GM18511 (cell line): ENCODE measurements around the gene B4GALNT4.
"Not testable (repeated sequence)": the region's sequence is repeated elsewhere in the genome, so short reads cannot be mapped to it uniquely, and the experiment has no call there.

Source experiments
- ATAC-seq: cut with Tn5 transposase; IDR thresholded peaks from one replicate; pipeline ENCODE4 v1.9.1; 2021; ENCODE audit warnings: mild to moderate bottlenecking, moderate library complexity; ENCODE audit not compliant: unreplicated experiment

B4GALNT4 gene

DNA sequence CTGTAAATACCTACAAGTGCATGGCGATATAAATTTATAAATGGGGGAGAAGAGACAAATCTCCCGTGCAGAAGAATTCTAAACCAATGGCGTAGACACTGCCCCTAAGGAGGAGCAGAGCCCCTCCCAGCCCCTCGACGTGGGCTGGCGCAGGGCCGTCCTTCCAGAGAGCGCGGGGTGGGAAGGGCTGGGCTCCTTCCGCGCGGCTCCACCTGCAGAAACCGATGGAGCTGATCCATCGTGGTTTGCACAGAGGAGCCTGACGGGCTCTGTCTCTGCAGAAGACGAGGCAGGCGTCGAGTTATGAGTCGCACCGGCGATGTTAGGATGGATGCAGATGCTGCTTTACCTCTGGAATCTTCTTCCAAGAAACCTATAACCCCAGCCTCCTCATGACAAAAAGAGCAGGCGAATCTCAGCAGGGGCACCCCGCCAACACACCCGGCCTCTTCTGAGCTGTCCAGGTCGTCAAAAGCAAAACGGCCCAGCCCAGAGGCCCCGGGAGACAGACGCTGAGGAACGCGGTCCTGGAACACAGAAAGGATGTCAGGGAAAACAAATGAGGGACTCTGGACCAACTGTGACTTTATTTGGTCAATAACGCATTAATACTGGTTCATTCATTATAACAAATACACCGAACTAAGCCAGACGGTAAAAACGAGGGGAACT, 11.0 kb upstream of the B4GALNT4 start:
- ATAC-seq = no peak

DNA sequence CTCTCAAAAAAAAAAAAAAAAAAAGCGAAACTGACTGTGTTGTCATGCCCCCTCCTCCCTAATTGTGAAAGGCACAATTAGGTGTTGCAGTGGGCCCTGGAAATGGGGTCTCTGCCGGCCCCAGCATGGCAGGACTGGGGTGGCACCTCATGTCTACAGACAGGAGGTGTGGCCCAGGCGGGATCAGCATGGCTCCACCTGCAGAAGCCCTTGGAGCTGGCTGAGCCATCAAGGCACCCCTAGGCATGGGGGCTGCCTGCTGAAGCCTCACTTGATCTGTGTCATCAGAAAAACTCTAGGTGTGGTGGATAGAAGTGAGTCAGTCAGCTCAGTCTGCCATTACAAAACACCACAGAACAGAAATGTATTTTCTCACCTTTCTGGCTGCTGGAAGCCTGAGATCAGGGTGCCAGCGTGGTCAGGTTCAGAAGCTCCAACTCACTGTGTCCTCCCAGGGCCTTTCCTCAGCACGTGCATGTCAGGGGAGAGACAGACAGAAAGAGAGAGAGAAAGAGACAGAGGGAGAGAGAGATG, 10.1 kb upstream of the B4GALNT4 start:
- no peak for ATAC-seq

- no peak for ATAC-seq
Observed at GRCh38 chr11:360326-361280, 8.7 kb upstream of the B4GALNT4 start.

DNA sequence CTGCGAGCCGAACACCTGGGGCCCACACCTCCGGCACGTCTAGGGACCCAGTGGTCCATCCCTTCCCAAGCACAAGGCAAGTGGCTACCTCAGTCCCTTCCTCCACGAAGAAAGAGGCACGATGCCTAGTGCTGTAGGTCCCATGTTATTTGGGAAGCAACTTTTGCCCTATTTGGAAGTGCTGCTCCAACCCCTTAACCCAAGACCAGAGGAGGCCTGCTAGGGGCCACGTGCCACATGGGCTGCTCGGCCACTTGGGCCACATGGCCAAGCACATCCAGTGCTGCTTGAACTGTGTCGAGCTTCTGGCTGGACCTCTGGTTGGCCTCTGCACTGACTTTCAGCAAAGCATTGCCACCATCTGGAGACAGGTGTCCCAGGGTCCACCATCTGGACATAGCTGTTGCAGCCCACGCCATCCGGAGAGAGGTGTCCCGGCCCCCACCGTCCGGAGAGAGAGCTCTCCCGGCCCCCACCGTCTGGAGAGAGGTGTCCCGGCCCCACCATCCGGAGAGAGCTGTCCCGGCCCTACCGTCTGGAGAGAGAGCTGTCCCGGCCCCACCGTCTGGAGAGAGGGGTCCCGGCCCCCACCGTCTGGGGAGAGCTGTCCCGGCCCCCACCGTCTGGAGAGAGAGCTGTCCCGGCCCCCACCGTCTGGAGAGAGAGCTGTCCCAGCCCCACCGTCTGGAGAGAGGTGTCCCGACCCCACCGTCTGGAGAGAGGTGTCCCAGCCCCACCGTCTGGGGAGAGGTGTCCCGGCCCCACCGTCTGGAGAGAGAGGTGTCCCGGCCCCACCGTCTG, 6.5 kb upstream of the B4GALNT4 start:
- ATAC-seq = no peak

DNA sequence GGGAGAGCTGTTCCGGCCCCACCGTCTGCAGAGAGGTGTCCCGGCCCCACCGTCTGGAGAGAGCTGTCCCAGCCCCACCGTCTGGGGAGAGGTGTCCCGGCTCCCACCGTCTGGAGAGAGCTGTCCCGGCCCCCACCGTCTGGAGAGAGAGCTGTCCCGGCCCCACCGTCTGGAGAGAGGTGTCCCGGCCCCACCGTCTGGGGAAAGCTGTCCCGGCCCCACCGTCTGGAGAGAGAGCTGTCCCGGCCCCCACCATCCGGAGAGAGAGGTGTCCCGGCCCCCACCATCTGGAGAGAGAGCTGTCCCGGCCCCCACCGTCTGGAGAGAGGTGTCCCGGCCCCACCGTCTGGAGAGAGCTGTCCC, 5.9 kb upstream of the B4GALNT4 start:
- not testable (repeated sequence) for ATAC-seq

DNA sequence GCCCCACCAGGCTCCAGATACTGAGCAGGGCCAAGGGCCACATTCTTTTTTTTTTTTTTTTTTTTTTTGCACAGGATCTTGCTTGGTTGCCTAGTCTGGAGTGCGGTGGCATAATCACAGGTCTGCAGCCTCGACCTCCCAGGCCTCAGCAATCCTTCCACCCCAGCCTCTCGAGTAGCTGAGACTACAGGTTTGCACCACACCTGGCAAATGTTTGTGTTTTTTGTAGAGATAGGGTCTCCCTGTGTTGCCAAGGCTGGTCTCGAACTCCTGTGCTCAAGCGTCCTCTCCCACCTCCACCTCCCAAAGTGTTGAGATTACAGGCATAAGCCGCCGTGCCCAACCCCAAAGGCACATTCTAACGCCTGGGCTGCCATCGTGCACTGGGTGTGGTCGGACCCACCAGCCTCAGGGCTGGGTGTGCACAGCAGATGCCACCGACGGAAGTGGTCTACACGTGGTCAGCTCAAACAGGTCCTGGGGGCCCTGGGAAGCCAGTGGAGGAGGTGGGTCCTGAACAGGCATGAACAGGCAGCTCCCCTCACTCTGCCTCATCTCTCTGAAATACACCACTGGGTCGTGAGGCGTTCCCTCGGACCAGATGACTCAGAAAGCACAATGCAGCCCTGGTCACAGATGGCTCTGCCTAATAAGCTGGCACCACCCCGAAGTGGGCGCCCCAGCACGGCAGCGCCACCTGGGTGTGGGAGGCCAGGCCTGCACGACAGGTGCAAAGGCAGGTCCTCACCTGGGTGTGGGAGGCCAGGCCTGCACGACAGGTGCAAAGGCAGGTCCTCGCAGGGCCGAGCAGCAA, 5.1 kb upstream of the B4GALNT4 start:
- no peak for ATAC-seq

DNA sequence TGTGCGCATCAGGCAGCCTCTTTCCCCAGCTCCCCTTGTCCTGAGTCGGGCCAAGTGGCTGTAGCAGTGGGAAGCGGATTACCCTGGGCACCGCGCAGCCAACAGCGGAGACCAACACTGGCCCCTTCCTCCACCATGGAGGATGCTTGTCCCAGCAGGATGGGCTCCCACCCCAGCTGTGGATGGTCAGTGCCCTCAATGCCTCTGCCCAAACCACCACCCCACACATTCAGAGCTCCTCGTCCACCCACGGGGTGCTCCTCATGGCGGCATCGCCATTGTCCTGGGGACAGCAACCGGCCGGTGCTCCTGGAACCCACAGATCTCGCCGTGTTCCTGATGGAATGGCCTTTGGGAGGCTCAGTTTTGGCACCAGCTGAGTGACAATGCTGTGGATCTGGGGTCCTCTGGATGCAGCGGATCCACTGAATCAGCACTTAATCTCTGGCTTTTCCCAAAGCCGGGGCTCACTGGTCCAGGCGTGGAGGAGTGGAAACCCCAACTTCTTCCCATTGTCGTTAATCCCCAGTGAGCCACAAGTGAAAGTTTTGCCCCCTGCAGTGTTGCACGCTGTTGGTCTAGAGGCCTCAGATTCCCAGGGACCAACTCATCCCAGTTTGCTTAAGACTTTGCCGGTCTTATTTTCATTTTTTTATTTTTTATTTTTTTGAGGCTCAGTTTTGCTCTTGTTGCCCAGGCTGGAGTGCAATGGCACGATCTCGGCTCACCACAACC, 4.1 kb upstream of the B4GALNT4 start:
- no peak for ATAC-seq

DNA sequence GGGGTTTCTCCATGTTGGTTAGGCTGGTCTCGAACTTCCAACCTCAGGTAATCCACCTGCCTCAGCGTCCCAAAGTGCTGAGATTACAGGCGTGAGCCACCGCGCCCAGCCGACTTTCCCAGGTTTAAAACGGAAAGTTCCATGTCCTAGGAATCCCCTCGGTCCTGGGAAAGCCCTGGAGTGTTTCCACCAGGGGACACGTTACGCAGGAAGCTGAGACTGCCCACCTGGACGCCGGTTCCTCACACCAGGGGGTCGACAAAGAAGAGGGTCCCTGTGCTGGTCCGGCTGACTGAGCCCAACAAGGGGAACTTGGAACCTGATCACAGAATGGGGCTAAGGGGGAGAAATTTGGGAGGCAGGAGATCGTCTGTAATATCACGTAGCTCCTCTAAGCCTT, 3.5 kb upstream of the B4GALNT4 start:
- ATAC-seq = no peak

- no peak for ATAC-seq
Observed at GRCh38 chr11:367956-368413, 1.3 kb upstream of the B4GALNT4 start.

- no peak for ATAC-seq
Observed at GRCh38 chr11:368414-369335, 624 bp upstream of the B4GALNT4 start.

GRCh38 chr11:370070-370941, 1.0 kb downstream of the B4GALNT4 start:
- ATAC-seq = no peak

DNA sequence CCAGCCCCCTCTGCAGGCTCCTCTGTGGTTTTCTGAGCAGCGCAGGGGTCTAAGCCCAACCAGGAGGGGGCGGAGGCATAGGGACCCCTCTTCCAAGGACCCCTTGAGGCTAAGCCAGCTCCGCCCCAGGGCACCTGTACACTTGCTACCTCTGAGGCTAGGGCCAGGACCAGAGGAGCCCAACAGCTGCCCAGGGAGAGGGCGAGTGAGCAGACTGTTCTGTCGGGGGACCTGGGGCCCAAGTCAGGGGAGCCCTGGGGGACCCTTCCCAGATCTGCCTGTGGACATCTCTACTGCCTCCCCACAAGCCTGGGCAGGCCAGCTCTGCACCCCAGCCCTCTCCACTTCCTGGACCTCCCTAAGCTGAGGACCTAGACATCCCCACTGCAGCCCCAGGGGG, 1.8 kb downstream of the B4GALNT4 start:
- ATAC-seq = no peak

GRCh38 chr11:371716-372590, 2.7 kb downstream of the B4GALNT4 start:
- ATAC-seq = no peak

- no peak for ATAC-seq
Observed at GRCh38 chr11:372809-373715, 3.8 kb downstream of the B4GALNT4 start.

GRCh38 chr11:373716-374551, 4.6 kb downstream of the B4GALNT4 start:
- no peak for ATAC-seq
